Activated T-helper 9 cell treated with anti-CD3 and anti-CD28 coated beads, Interleukin-2, amount 50 U/mL, for 16 hours (primary cell): Measurements from ENCODE around the gene LCA5L.
A peak's percentile ranks its signal among the peaks of the same experiment; 100 is the strongest.

Experiments
- DNase-seq: peaks from one replicate; pipeline ENCODE4 v3.0.0-alpha.2; 2020; ENCODE audit warnings: low read depth

The LCA5L gene

GRCh38 chr21:39445321-39446269 is at the start of gene LCA5L:
Gene LCA5L, minus strand, starts transcription at chr21:39445778. Its CDS starts 17,285 bp downstream, at chr21:39428493.
- peak; percentile 88 for DNase-seq

- no peak for DNase-seq
Measured at GRCh38 chr21:39489380-39489924, 43.9 kb upstream of the LCA5L start.

GRCh38 chr21:39484711-39485276 is 39.2 kb upstream of the LCA5L start:
- DNase-seq = no peak

- DNase-seq = no peak
Measured at GRCh38 chr21:39483917-39484316, 38.3 kb upstream of the LCA5L start.

- no peak for DNase-seq
Measured at GRCh38 chr21:39481886-39482285, 36.3 kb upstream of the LCA5L start.

GRCh38 chr21:39480271-39480670 is 34.7 kb upstream of the LCA5L start:
- DNase-seq = no peak

- DNase-seq = no peak
Measured at GRCh38 chr21:39479814-39480182, 34.2 kb upstream of the LCA5L start.

- no peak for DNase-seq
Measured at GRCh38 chr21:39479164-39479813, 33.7 kb upstream of the LCA5L start.

- no peak for DNase-seq
Measured at GRCh38 chr21:39474611-39475010, 29.0 kb upstream of the LCA5L start.

- no peak for DNase-seq
Measured at GRCh38 chr21:39472786-39473185, 27.2 kb upstream of the LCA5L start.

- no peak for DNase-seq
Measured at GRCh38 chr21:39471598-39471997, 26.0 kb upstream of the LCA5L start.

GRCh38 chr21:39468559-39468958 is 23.0 kb upstream of the LCA5L start:
- DNase-seq = no peak

- no peak for DNase-seq
Measured at GRCh38 chr21:39467746-39468145, 22.2 kb upstream of the LCA5L start.

- DNase-seq = no peak
Measured at GRCh38 chr21:39466584-39466983, 21.0 kb upstream of the LCA5L start.

- no peak for DNase-seq
Measured at GRCh38 chr21:39463308-39463707, 17.7 kb upstream of the LCA5L start.

GRCh38 chr21:39461419-39461818 is 15.8 kb upstream of the LCA5L start:
- DNase-seq = no peak

GRCh38 chr21:39456665-39457064 is 11.1 kb upstream of the LCA5L start:
- no peak for DNase-seq

- DNase-seq = no peak
Measured at GRCh38 chr21:39454949-39455668, 9.5 kb upstream of the LCA5L start.

- DNase-seq = no peak
Measured at GRCh38 chr21:39453571-39454179, 8.1 kb upstream of the LCA5L start.

GRCh38 chr21:39452970-39453342 is 7.4 kb upstream of the LCA5L start:
- DNase-seq = no peak

- DNase-seq = no peak
Measured at GRCh38 chr21:39452207-39452969, 6.8 kb upstream of the LCA5L start.
